Loucy (cell line): Measurements from ENCODE around the gene TMEM140.

Experiments
- H2AFZ ChIP-seq: fragments of 200-600 bp; sonication (generic); 2 replicates; pipeline ENCODE4 v1.6.0; 2016; ENCODE audit warnings: antibody characterized with exemption, mild to moderate bottlenecking, low read length, moderate library complexity
- H3F3A ChIP-seq: fragments of 200-600 bp; 2 replicates; pipeline ENCODE4 v1.6.0; 2016; ENCODE audit warnings: antibody characterized with exemption, low read depth, mild to moderate bottlenecking
- H3K27me3 ChIP-seq: fragments of 200-600 bp; sonication (generic); 2 replicates; pipeline ENCODE4 v1.6.1; 2014; ENCODE audit warnings: low read length, mild to moderate bottlenecking; ENCODE audit not compliant: insufficient read depth, poor library complexity, severe bottlenecking
- H3K36me3 ChIP-seq: fragments of 200-600 bp; sonication (generic); 2 replicates; pipeline ENCODE4 v1.6.1; 2016; ENCODE audit warnings: low read length; ENCODE audit not compliant: insufficient read depth
- H3K4me1 ChIP-seq: fragments of 200-600 bp; sonication (generic); 2 replicates; pipeline ENCODE4 v1.5.1; 2014; ENCODE audit warnings: low read length, mild to moderate bottlenecking; ENCODE audit not compliant: insufficient read depth, poor library complexity, severe bottlenecking
- H3K4me2 ChIP-seq: fragments of 200-600 bp; sonication (generic); 2 replicates; pipeline ENCODE4 v1.6.0; 2014; ENCODE audit warnings: antibody characterized with exemption, low read length, low read depth, mild to moderate bottlenecking; ENCODE audit not compliant: poor library complexity, severe bottlenecking
- H3K4me3 ChIP-seq: fragments of 200-600 bp; sonication (generic); 2 replicates; pipeline ENCODE4 v1.5.1; 2014; ENCODE audit warnings: low read length, mild to moderate bottlenecking, mixed read lengths; ENCODE audit not compliant: poor library complexity, severe bottlenecking
- H3K79me2 ChIP-seq: fragments of 200-600 bp; sonication (generic); 2 replicates; pipeline ENCODE4 v1.6.1; 2014; ENCODE audit warnings: low read length; ENCODE audit not compliant: insufficient read depth
- H3K9ac ChIP-seq: fragments of 200-600 bp; sonication (generic); 2 replicates; pipeline ENCODE4 v1.6.0; 2014; ENCODE audit warnings: mild to moderate bottlenecking, low read depth, low read length, moderate library complexity; ENCODE audit not compliant: poor library complexity, severe bottlenecking
- H3K9me2 ChIP-seq: fragments of 200-600 bp; sonication (generic); replicated peaks from 2 replicates; pipeline ENCODE4 v1.6.1; 2016; ENCODE audit warnings: low read depth, low read length, mixed read lengths
- H3K9me3 ChIP-seq: fragments of 200-600 bp; sonication (generic); 2 replicates; pipeline ENCODE4 v1.6.1; 2014; ENCODE audit warnings: mild to moderate bottlenecking, antibody characterized with exemption, low read length, low read depth; ENCODE audit not compliant: insufficient read depth
- H4K20me1 ChIP-seq: fragments of 200-600 bp; sonication (generic); 2 replicates; pipeline ENCODE4 v1.6.0; 2014; ENCODE audit warnings: antibody characterized with exemption, low read length, mild to moderate bottlenecking; ENCODE audit not compliant: insufficient read depth, poor library complexity, severe bottlenecking
- CTCF ChIP-seq: fragments of 200-600 bp; sonication (generic); conservative IDR thresholded peaks from 2 replicates; pipeline ENCODE4 v1.5.1; 2014; ENCODE audit warnings: mild to moderate bottlenecking, antibody characterized with exemption, low read length
- EZH2phosphoT487 ChIP-seq: fragments of 200-600 bp; IDR thresholded peaks from 2 replicates; pipeline ENCODE4 v1.6.1; 2018; ENCODE audit warnings: antibody characterized with exemption, mild to moderate bottlenecking, moderate library complexity, borderline replicate concordance

The TMEM140 gene

GRCh38 chr7:135161669-135162068 is 13.8 kb downstream of the TMEM140 start:
- H3K9me2 ChIP-seq: no peaks in the 10 kb centered on the region
- peaks cover 10% of the 10 kb centered on the region; the same call in 1 of the 2 replicates for H3K36me3 ChIP-seq
- H3F3A ChIP-seq: no peaks in the 10 kb centered on the region
- H3K4me1 ChIP-seq: peaks cover 17% of the 10 kb centered on the region
- H3K9me3 ChIP-seq: peaks cover 4% of the 10 kb centered on the region
- no peak overlapping the region for H2AFZ ChIP-seq
- no peak overlapping the region for H3K9ac ChIP-seq
- H4K20me1 ChIP-seq: peaks cover 13% of the 10 kb centered on the region
- no peaks in the 10 kb centered on the region for H3K27me3 ChIP-seq
- TF ChIP-seq CTCF: no peak
- TF ChIP-seq EZH2phosphoT487: no peak
- no peaks in the 10 kb centered on the region for H3K79me2 ChIP-seq
- H3K4me3 ChIP-seq: no peak overlapping the region
- H3K4me2 ChIP-seq: no peak overlapping the region

- Histone ChIP-seq H3K9ac (no peak overlapping the region), H3F3A (no peaks in the 10 kb centered on the region), H3K4me2 (no peak overlapping the region), H3K4me3 (no peak overlapping the region), H3K27me3 (no peaks in the 10 kb centered on the region), H3K9me2 (no peaks in the 10 kb centered on the region), H3K9me3 (peaks cover 4% of the 10 kb centered on the region; the same call in 1 of the 2 replicates), H3K4me1 (peaks cover 19% of the 10 kb centered on the region), H3K79me2 (peaks cover 7% of the 10 kb centered on the region), H2AFZ (no peak overlapping the region), H4K20me1 (peaks cover 21% of the 10 kb centered on the region), H3K36me3 (peaks cover 18% of the 10 kb centered on the region; the same call in 1 of the 2 replicates)
- TF ChIP-seq EZH2phosphoT487 (no peak), CTCF (no peak)
Measured at GRCh38 chr7:135162382-135163001, 14.6 kb downstream of the TMEM140 start.

GRCh38 chr7:135164357-135165061 is 16.6 kb downstream of the TMEM140 start:
- Histone ChIP-seq H3K9ac (no peak overlapping the region), H3K4me3 (no peak overlapping the region), H3K4me2 (no peak overlapping the region), H3K4me1 (peaks cover 32% of the 10 kb centered on the region), H3K27me3 (no peaks in the 10 kb centered on the region), H2AFZ (no peak overlapping the region), H3K79me2 (peaks cover 26% of the 10 kb centered on the region), H3F3A (no peaks in the 10 kb centered on the region), H3K9me3 (peaks cover 4% of the 10 kb centered on the region; the same call in 1 of the 2 replicates), H3K9me2 (no peaks in the 10 kb centered on the region), H3K36me3 (peaks cover 22% of the 10 kb centered on the region; the same call in 1 of the 2 replicates), H4K20me1 (peaks cover 40% of the 10 kb centered on the region)
- no peak for TF ChIP-seq EZH2phosphoT487
- no peak for TF ChIP-seq CTCF
